RWPE1 (cell line): ENCODE measurements around the gene NUMA1.
A peak's percentile ranks its signal among the peaks of the same experiment; 100 is the strongest.

Source experiments
- CTCF ChIA-PET: fragments of 350-600 bp; sonication (Branson Sonifier 250); formaldehyde crosslinking; extraction: SDS; loops from one replicate; lab custom pipeline; 2021; lab: Yijun Ruan, JAX
- POLR2A ChIA-PET: fragments of 400-600 bp; formaldehyde crosslinking; extraction: SDS; loops from one replicate; lab custom pipeline; 2020; ENCODE audit warnings: antibody characterized with exemption; ENCODE audit not compliant: low non-redundant PET; lab: Yijun Ruan, JAX
- DNase-seq: peaks from one replicate; pipeline ENCODE4 v3.0.0; 2012; ENCODE audit warnings: low spot score
- H3K27ac ChIP-seq: fragments of 450-650 bp; 2 replicates; pipeline ENCODE4 v1.5.1; 2017
- TF ChIP-seq, protein P1 (sequence below): fragments of 450-650 bp; conservative IDR thresholded peaks from 2 replicates; pipeline ENCODE4 v1.5.1; 2017; ENCODE audit warnings: low read depth, mild to moderate bottlenecking

The NUMA1 gene

DNA sequence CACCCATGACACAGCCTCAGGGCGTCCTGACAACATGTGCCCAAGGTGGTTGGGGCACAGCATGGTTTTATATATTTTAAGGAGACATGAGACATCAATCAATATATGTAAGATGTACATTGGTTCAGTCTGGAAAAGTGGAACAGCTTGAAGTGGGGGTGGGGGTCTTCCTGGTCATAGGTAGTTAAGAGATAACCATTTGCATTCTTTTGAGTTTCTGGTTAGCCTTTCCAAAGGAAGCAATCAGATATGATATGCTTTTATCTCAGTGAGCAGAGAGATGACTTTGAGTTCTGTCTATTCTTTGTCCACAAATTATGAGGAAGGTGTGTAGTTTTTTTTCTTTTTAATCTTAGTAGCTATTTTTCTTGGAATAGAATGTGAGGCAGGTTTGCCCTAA lies 42.3 kb upstream of the NUMA1 start:
- POLR2A ChIA-PET, result no interaction called here
- CTCF ChIA-PET, result interaction anchor here (0.6 to 0.7 kb wide), 2 partner anchors 37 to 101 kb away, joined by 3 read pairs; no protein-coding TSS in a partner anchor
- DNase-seq, result no peak

DNA sequence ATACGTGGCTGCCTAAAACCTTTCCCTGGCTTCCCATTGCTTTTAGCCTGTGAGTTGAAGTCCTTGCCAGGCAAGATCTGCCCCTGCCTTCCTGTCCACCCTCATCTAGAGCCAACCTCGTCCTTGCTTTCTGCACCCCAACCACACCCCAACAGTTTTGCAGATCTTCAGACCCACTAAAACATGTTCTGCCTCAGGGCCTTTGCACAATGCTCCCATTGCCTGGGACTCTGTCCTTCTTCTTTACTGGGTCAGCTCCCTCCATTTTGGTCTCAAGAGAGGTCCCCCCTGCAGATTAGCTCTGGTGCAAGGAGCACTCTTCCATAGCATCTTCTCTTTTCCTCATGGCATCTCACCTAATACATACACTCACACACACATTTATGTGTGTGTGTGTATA lies 40.6 kb upstream of the NUMA1 start:
- CTCF ChIA-PET, result no interaction called here

More for the DNA sequence above, 42.3 kb upstream of the NUMA1 start:
- TF ChIP-seq, protein P1, sequence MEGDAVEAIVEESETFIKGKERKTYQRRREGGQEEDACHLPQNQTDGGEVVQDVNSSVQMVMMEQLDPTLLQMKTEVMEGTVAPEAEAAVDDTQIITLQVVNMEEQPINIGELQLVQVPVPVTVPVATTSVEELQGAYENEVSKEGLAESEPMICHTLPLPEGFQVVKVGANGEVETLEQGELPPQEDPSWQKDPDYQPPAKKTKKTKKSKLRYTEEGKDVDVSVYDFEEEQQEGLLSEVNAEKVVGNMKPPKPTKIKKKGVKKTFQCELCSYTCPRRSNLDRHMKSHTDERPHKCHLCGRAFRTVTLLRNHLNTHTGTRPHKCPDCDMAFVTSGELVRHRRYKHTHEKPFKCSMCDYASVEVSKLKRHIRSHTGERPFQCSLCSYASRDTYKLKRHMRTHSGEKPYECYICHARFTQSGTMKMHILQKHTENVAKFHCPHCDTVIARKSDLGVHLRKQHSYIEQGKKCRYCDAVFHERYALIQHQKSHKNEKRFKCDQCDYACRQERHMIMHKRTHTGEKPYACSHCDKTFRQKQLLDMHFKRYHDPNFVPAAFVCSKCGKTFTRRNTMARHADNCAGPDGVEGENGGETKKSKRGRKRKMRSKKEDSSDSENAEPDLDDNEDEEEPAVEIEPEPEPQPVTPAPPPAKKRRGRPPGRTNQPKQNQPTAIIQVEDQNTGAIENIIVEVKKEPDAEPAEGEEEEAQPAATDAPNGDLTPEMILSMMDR, result no peak
- H3K27ac ChIP-seq, result no peak overlapping the region

DNA sequence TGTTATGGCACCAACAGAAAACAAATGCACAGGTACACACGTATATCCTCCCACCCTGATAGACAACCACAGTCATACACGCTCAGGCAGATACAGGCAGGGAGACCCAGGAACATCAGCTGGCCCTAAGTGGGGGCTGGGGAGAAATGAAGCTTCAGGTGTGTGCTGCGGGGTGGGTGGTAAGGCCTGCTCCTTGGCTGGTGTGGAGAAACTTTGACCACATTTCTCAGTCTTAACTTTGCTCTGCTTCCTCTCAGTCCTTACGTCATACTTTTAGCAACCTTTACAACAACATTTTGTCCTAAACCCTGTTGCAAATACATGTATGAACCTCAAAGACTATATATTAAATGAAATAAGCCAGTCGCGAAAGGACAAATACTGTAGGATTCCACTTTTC lies 38.9 kb upstream of the NUMA1 start:
- POLR2A ChIA-PET, result no interaction called here

More for the DNA sequence above, 40.6 kb upstream of the NUMA1 start:
- H3K27ac ChIP-seq, result no peak overlapping the region
- POLR2A ChIA-PET, result no interaction called here
- no peak for DNase-seq
- TF ChIP-seq, protein P1, result no peak

DNA sequence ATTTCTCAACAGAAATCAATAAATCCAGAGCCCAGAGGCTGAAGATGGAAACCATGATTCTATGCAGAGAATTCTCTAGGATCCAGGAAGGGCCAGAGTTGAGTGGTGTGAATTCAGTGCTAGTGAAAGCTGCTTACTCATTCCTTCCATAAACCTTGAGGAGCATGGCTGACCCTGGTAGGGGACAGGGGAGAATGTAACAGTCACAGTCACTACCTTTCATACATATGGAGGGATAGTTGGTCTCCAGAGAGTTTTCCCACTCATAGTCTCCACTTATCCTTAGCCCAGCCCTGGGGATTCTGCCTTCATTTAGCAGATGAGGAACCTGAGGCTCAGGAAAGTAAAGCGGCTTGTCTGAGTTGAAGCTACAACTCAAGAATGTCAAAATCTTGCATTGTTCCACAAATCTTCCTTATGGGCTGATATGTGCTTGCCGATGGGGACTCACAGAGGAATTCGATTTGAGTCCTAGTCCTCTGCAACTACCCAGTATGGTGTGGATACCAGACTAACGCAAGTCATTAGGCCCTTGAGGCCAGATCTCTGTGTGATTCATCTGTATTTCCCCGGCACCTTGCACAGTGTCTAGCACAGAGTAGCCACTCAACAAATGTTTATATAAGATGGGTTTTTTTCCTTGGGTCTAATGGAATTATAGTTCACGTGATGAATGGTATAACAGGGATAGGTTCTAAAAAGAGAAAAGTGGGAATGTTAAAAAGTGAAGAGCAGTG lies 35.8 kb upstream of the NUMA1 start:
- TF ChIP-seq, protein P1, result no peak
- no peak for DNase-seq
- CTCF ChIA-PET, result no interaction called here
- POLR2A ChIA-PET, result no interaction called here
- no peak overlapping the region for H3K27ac ChIP-seq

More for the DNA sequence above, 38.9 kb upstream of the NUMA1 start:
- no peak for DNase-seq
- H3K27ac ChIP-seq, result no peak overlapping the region
- CTCF ChIA-PET, result interaction anchor here (0.7 kb wide), 1 partner anchor 1257 kb away, joined by 5 read pairs; no protein-coding TSS in a partner anchor
- TF ChIP-seq, protein P1, result no peak

DNA sequence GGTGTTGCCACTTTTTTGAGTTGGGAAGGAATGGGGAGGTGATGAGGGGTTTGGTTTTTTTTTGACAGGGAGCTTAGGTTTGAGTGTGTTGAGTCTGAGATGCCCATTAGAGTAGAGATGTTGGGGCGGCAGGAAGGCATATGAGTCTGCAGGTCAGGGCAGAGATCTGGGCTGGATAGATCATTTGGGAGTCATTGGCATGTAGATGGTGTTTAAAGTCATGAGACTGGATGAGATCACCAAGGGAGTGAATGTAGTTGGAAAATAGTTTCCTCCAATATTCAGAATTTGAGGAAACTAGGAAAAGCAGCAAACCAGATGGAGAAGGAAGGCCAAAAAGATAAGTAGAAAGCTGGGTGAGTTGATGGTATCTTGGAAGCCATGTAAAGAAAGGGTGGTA lies 34.2 kb upstream of the NUMA1 start:
- H3K27ac ChIP-seq, result no peak overlapping the region
- ChIA-PET POLR2A (no interaction called here), CTCF (no interaction called here)
- no peak for DNase-seq
- TF ChIP-seq, protein P1, result no peak

DNA sequence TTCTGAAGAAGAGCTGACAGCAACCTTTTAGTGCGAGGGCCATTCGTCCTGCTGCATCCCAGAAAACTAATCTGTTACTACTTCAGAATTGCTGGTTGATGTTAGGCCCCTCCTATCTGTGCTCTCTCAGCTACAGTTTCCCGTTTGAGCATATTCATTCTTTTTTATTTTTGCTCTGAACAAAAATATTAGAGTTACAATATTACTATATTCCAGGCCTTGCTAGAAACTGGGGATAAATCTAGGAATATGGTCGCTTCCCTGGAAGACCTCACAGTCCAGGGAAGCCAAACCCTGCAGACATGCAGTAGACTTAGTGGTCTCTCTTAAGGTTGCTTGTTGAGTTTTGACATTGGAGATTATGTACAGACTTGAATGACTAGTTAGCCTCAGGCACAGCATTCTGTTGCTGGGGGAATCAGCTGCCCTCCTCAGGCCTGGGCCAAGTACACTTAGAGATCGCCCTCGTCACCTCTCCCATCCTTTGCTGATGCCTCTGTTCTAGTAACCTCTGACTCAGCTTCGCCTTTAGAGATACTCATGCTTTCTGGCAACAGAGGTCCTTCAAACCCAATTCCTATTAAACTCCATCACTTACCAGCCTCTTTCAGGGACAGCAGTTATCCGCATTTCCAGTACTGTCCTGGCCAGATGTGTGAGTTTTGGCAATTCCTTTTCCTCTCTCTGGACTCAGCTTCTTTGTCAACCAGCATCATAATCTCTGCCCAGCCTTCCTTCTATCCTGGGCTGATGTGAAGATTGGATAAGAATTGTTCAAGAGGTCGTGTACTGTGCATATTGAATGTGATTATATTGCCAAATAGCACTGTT lies 32.9 kb upstream of the NUMA1 start:
- DNase-seq, result peak; percentile 27
- H3K27ac ChIP-seq, result peak overlapping the region; percentile 97
- CTCF ChIA-PET, result interaction anchor here (0.5 to 1.2 kb wide), 4 partner anchors 71 to 331 kb away, joined by 3 read pairs; no protein-coding TSS in a partner anchor
- TF ChIP-seq, protein P1, result no peak
- POLR2A ChIA-PET, result interaction anchor here (0.6 to 1.6 kb wide), 4 partner anchors 14 to 36 kb away, joined by 3 to 5 read pairs (median 3); no protein-coding TSS in a partner anchor
